ENCODE measurements around the gene ATXN7L1.

GRCh38 chr7:105636982-105637381 lies 239.4 kb downstream of the ATXN7L1 start:
- TF ChIP-seq REST (IDR thresholded peaks at IDR 0.05; ENCODE audit: borderline replicate concordance in 1 of 2, low read depth in 1 of 2, low read length in 2 of 2) (no peak), ZFP41 (CRISPR knock-in tag; IDR thresholded peaks at IDR 0.05; ENCODE audit: borderline replicate concordance) (no peak), ZZZ3 (CRISPR knock-in tag; IDR thresholded peaks at IDR 0.05; ENCODE audit: borderline replicate concordance) (no peak), HNRNPK (IDR thresholded peaks at IDR 0.05; ENCODE audit: low read depth, low read length, poor library complexity, severe bottlenecking) (no peak), THAP7 (CRISPR knock-in tag; IDR thresholded peaks at IDR 0.05) (no peak), REXO4 (CRISPR knock-in tag; IDR thresholded peaks at IDR 0.05; ENCODE audit: borderline replicate concordance) (no peak), POLR2AphosphoS5 (IDR thresholded peaks at IDR 0.05; ENCODE audit: low read depth, low read length) (no peak), NFIC (IDR thresholded peaks at IDR 0.05; ENCODE audit: low read length) (no peak), HCFC1 (IDR thresholded peaks at IDR 0.05; ENCODE audit: low read depth, low read length) (no peak), TBX2 (CRISPR knock-in tag; IDR thresholded peaks at IDR 0.05; ENCODE audit: borderline replicate concordance) (no peak)
- TF ChIP-seq, protein P1, sequence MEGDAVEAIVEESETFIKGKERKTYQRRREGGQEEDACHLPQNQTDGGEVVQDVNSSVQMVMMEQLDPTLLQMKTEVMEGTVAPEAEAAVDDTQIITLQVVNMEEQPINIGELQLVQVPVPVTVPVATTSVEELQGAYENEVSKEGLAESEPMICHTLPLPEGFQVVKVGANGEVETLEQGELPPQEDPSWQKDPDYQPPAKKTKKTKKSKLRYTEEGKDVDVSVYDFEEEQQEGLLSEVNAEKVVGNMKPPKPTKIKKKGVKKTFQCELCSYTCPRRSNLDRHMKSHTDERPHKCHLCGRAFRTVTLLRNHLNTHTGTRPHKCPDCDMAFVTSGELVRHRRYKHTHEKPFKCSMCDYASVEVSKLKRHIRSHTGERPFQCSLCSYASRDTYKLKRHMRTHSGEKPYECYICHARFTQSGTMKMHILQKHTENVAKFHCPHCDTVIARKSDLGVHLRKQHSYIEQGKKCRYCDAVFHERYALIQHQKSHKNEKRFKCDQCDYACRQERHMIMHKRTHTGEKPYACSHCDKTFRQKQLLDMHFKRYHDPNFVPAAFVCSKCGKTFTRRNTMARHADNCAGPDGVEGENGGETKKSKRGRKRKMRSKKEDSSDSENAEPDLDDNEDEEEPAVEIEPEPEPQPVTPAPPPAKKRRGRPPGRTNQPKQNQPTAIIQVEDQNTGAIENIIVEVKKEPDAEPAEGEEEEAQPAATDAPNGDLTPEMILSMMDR (CRISPR knock-in tag; IDR thresholded peaks at IDR 0.05) = no peak
- TF ChIP-seq, protein P2, sequence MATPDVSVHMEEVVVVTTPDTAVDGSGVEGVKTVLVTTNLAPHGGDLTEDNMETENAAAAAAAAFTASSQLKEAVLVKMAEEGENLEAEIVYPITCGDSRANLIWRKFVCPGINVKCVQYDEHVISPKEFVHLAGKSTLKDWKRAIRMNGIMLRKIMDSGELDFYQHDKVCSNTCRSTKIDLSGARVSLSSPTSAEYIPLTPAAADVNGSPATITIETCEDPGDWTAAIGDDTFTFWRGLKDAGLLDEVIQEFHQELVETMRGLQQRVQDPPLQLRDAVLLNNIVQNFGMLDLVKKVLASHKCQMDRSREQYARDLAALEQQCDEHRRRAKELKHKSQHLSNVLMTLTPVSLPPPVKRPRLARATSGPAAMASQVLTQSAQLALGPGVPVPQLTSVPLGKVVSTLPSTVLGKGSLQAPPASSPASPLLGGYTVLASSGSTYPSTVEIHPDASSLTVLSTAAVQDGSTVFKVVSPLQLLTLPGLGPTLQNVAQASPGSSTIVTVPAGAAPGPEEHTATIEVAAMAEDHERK (CRISPR knock-in tag; IDR thresholded peaks at IDR 0.05; ENCODE audit: low read depth) = no peak
